Lower leg skin (tissue), 4 donors: ENCODE measurements around the gene HEXD. TPM values are rescaled to one million over a fixed set of nuclear protein-coding genes. Genes with fewer than 3 reads are reported as not detected.

ENCODE experiments used
- DNase-seq, 2 donors: peaks; one replicate each; pipeline ENCODE4 v3.0.0-alpha.2; 2019; ENCODE audit warnings: low spot score in 2 of 2
- H3K4me3 ChIP-seq: fragments of 200-600 bp; sonication (generic); 2 replicates; pipeline ENCODE4 v1.5.1; 2017; ENCODE audit warnings: mild to moderate bottlenecking, low read depth; ENCODE audit not compliant: poor library complexity, severe bottlenecking
- POLR2A ChIP-seq, 2 donors: fragments of 450-650 bp; IDR thresholded peaks; one replicate each; pipeline ENCODE4 v1.6.1; 2016 to 2017; ENCODE audit warnings: antibody characterized with exemption in 2 of 2, mild to moderate bottlenecking in 1 of 2, moderate library complexity in 1 of 2
- WGBS, 2 donors: methylation state at CpG; one replicate each; pipeline ENCODE4 v1.1.5; 2018; 5-methylcytosine and 5-hydroxymethylcytosine counted together
- intact Hi-C: fragments of 100-400 bp; cut with DNase I; formaldehyde crosslinking; loops from one replicate; pipeline ENCODE4 v1.15.0; 2023; ENCODE audit warnings: low total_unique reads
- total RNA-seq, 4 donors: library from RNA; depleted of rRNA; stranded (reverse); fragments of >200 nt; gene quantifications; one replicate each; pipeline ENCODE4 v1.1.0, GENCODE V29; 2016
- TF ChIP-seq, protein P1 (sequence below), 3 donors: fragments of 450-650 bp; IDR thresholded peaks; one replicate each; pipeline ENCODE4 v1.5.1; 2016; ENCODE audit warnings: antibody characterized with exemption in 3 of 3, mild to moderate bottlenecking in 3 of 3, moderate library complexity in 2 of 3

HEXD gene
- total RNA-seq, 4 donors from 2014 or later, result 30.0 to 47.1 (median 39.3) TPM

GRCh38 chr17:82392941-82393340 is 25.2 kb upstream of the HEXD start:
- WGBS, 2 donors, result 87 to 89% methylated on average over 15 of the region's 15 CpGs

GRCh38 chr17:82394278-82394677 is 23.9 kb upstream of the HEXD start:
- TF ChIP-seq, protein P1, sequence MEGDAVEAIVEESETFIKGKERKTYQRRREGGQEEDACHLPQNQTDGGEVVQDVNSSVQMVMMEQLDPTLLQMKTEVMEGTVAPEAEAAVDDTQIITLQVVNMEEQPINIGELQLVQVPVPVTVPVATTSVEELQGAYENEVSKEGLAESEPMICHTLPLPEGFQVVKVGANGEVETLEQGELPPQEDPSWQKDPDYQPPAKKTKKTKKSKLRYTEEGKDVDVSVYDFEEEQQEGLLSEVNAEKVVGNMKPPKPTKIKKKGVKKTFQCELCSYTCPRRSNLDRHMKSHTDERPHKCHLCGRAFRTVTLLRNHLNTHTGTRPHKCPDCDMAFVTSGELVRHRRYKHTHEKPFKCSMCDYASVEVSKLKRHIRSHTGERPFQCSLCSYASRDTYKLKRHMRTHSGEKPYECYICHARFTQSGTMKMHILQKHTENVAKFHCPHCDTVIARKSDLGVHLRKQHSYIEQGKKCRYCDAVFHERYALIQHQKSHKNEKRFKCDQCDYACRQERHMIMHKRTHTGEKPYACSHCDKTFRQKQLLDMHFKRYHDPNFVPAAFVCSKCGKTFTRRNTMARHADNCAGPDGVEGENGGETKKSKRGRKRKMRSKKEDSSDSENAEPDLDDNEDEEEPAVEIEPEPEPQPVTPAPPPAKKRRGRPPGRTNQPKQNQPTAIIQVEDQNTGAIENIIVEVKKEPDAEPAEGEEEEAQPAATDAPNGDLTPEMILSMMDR (IDR thresholded peaks at IDR 0.05), result no peak
- TF ChIP-seq POLR2A (IDR thresholded peaks at IDR 0.05), result no peak
- H3K4me3 ChIP-seq, result no peak overlapping the region
- intact Hi-C loops, result no loop called here
- WGBS, 2 donors, result 96 to 99% methylated on average over 11 to 12 of the region's 12 CpGs
- DNase-seq, result no peak

More at GRCh38 chr17:82392941-82393340, 25.2 kb upstream of the HEXD start:
- intact Hi-C loops, result no loop called here
- no peak overlapping the region for H3K4me3 ChIP-seq
- no peak for DNase-seq
- no peak for TF ChIP-seq POLR2A (IDR thresholded peaks at IDR 0.05)
- TF ChIP-seq, protein P1 (IDR thresholded peaks at IDR 0.05), result no peak

DNA sequence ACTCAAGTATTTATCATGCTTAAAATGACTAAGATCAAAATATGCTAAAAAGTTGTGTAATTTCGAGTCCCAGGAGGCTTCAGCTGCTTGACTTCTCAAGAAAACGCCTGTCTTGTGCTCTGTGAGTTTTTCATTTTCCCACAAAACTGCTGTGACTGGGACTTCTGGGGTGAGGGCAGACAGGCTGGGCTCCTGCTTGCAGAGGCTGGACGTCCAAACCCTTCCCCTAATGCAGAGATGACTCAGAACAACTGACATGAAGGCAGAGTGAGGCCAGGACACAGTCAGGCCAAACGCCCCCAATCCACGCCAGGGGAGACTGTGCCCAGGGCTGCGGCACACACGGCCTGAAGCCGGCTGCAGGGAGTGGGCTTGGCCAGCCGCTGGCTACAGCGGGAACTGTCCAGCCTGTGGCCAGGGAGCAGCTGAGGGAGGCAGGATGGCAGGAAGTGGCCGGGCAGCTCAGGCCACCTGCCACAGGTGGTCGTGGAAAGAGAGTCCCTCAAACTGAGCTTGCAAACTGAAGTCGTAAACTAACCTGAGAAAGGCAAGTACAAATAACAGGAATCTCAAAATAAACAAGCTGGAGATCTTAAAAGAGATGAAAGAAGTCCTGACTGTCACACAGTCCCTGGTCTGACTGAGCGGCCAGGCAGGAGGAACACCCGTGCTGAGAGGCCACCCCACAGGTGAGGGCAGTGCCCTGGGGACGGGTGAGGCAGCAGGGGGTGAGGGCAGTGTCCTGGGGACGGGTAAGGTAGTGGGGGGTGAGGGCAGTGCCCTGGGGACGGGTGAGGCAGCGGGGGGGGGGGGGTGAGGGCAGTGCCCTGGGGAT is 21.3 kb upstream of the HEXD start:
- TF ChIP-seq, protein P1 (IDR thresholded peaks at IDR 0.05), result no peak
- no peak for TF ChIP-seq POLR2A (IDR thresholded peaks at IDR 0.05)
- peak in 1 of 2 donors; percentile 55 for DNase-seq
- intact Hi-C loops, result no loop called here
- WGBS, 2 donors, result 51 to 61% methylated on average over 17 to 19 of the region's 19 CpGs
- no peak overlapping the region for H3K4me3 ChIP-seq

DNA sequence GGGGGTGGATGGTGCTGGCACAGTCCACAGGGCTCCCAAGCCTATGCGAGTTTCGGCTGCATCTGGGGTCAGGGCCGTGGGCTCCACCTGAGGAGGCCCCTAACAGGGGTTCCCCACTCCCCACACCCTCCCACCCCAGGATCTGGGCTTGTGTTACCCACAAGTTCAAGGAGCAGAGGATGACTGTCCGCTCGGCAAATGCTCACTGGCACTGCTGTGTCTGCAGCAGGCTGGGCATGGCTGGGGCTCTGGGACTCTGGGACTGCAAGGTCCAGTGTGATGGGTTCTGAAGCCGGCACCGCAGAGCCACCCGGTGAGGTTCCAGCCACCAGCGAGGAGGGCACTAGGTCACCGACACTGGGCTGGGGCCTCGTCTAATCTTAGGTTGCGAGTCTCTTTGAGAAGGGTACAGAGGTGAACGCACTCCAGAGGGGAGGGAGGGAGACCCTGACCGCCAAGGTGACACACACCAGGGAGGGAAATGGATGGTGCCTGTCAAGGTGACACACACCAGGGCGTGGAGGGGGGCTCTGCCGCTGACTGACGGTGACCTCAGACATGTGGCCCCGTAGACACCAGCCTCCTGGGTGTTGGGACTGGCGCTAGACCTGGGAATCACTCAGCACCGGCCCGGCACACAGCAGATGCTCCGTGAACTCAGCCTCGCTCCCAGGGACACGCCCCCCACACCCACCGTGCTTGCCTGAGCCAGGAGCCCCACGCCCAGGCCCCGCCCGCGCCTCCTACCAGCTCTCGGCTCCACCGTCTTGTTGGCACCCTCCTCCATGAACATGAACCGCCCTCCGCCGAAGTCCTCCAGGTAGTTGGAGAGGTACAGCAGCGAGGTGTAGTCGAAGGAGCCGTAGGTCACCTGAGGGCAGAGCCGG is 20.5 kb upstream of the HEXD start:
- DNase-seq, result no peak
- WGBS, 2 donors, result 59% methylated on average over 21 to 36 of the region's 38 CpGs
- intact Hi-C loops, result no loop called here
- no peak overlapping the region for H3K4me3 ChIP-seq
- TF ChIP-seq, protein P1 (IDR thresholded peaks at IDR 0.05), result no peak
- TF ChIP-seq POLR2A (IDR thresholded peaks at IDR 0.05), result no peak

GRCh38 chr17:82399041-82399441 is 19.1 kb upstream of the HEXD start:
- DNase-seq, result no peak

More at GRCh38 chr17:82399041-82399441, 19.1 kb upstream of the HEXD start:
- 44 to 45% methylated on average over 13 of the region's 13 CpGs for WGBS, 2 donors
- no peak overlapping the region for H3K4me3 ChIP-seq
- no peak for TF ChIP-seq POLR2A (IDR thresholded peaks at IDR 0.05)
- TF ChIP-seq, protein P1 (IDR thresholded peaks at IDR 0.05), result no peak
- intact Hi-C loops, result no loop called here
